ENCODE data around the gene AFDN. TPM values are rescaled to one million over a fixed set of nuclear protein-coding genes. Genes with fewer than 3 reads are reported as not detected.

The AFDN gene
- total RNA-seq, 1 experiment from 2014 or later: 182 TPM

GRCh38 chr6:167848783-167849182 lies 22.1 kb downstream of the AFDN start (continued):
- TF ChIP-seq, protein P1, sequence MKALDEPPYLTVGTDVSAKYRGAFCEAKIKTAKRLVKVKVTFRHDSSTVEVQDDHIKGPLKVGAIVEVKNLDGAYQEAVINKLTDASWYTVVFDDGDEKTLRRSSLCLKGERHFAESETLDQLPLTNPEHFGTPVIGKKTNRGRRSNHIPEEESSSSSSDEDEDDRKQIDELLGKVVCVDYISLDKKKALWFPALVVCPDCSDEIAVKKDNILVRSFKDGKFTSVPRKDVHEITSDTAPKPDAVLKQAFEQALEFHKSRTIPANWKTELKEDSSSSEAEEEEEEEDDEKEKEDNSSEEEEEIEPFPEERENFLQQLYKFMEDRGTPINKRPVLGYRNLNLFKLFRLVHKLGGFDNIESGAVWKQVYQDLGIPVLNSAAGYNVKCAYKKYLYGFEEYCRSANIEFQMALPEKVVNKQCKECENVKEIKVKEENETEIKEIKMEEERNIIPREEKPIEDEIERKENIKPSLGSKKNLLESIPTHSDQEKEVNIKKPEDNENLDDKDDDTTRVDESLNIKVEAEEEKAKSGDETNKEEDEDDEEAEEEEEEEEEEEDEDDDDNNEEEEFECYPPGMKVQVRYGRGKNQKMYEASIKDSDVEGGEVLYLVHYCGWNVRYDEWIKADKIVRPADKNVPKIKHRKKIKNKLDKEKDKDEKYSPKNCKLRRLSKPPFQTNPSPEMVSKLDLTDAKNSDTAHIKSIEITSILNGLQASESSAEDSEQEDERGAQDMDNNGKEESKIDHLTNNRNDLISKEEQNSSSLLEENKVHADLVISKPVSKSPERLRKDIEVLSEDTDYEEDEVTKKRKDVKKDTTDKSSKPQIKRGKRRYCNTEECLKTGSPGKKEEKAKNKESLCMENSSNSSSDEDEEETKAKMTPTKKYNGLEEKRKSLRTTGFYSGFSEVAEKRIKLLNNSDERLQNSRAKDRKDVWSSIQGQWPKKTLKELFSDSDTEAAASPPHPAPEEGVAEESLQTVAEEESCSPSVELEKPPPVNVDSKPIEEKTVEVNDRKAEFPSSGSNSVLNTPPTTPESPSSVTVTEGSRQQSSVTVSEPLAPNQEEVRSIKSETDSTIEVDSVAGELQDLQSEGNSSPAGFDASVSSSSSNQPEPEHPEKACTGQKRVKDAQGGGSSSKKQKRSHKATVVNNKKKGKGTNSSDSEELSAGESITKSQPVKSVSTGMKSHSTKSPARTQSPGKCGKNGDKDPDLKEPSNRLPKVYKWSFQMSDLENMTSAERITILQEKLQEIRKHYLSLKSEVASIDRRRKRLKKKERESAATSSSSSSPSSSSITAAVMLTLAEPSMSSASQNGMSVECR (CRISPR knock-in tag; IDR thresholded peaks at IDR 0.05; ENCODE audit: borderline replicate concordance): no peak

DNA sequence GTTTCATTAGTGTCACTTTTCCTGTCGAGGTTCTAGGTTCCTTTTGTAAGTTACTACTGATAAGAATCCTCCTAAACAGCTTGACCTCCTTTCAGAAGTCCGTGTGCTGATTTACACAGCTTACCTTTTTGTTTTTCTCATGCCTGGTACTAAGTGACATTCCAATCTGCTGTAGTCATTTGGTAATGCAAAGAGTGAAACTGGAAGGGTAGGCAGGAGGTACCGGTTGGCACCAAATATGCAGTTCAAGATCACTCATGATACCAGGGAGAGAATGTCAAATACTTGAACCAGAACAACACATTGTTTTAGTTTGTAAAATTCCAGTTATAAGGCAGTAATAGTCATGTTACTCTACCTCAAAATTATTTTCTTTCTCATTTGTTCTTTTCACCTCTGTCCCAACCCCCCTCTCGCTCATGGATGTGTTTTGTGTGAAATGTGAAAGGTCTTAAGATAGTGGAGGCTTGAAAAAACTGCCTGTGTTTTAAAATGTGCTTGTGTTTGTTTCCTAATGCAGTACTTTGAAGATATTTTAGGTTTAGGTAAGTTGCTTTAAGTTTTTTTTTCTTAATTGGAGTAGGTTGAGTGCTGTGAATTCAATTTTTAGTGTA lies 23.2 kb downstream of the AFDN start:
- H3K4me3 Mint-ChIP-seq: peak overlapping the region; percentile 44
- H3K36me3 Mint-ChIP-seq: no peaks in the 10 kb centered on the region
- ATAC-seq: peak; percentile 85
- peaks cover 85% of the 10 kb centered on the region for H3K4me1 Mint-ChIP-seq
- no peaks in the 10 kb centered on the region for H3K9me3 Mint-ChIP-seq
- no peak for TF ChIP-seq MYBL2 (CRISPR knock-in tag; IDR thresholded peaks at IDR 0.05)
- TF ChIP-seq FOXP1 (CRISPR knock-in tag; IDR thresholded peaks at IDR 0.05; ENCODE audit: borderline replicate concordance): no peak
- TF ChIP-seq, protein P2, sequence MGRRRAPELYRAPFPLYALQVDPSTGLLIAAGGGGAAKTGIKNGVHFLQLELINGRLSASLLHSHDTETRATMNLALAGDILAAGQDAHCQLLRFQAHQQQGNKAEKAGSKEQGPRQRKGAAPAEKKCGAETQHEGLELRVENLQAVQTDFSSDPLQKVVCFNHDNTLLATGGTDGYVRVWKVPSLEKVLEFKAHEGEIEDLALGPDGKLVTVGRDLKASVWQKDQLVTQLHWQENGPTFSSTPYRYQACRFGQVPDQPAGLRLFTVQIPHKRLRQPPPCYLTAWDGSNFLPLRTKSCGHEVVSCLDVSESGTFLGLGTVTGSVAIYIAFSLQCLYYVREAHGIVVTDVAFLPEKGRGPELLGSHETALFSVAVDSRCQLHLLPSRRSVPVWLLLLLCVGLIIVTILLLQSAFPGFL (CRISPR knock-in tag; IDR thresholded peaks at IDR 0.05; ENCODE audit: borderline replicate concordance): no peak
- TF ChIP-seq ERG (CRISPR knock-in tag; IDR thresholded peaks at IDR 0.05): no peak
- TF ChIP-seq TP53 (CRISPR knock-in tag; IDR thresholded peaks at IDR 0.05): no peak
- TF ChIP-seq TEAD1 (CRISPR knock-in tag; IDR thresholded peaks at IDR 0.05): 0 out of 2 replicates have a peak, but pooled peaks have one; percentile 28
- TF ChIP-seq, protein P3, sequence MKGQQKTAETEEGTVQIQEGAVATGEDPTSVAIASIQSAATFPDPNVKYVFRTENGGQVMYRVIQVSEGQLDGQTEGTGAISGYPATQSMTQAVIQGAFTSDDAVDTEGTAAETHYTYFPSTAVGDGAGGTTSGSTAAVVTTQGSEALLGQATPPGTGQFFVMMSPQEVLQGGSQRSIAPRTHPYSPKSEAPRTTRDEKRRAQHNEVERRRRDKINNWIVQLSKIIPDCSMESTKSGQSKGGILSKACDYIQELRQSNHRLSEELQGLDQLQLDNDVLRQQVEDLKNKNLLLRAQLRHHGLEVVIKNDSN (CRISPR knock-in tag; IDR thresholded peaks at IDR 0.05): no peak
- no peak for TF ChIP-seq HMGA2 (CRISPR knock-in tag; IDR thresholded peaks at IDR 0.05)
- peak overlapping the region; percentile 100 for H3K27ac Mint-ChIP-seq
- DNase-seq (ENCODE audit: low spot score): no peak
- ChIA-PET POLR2A (interaction anchor here (1.0 kb wide), 1 partner anchor 10 kb away, joined by 3 read pairs; no protein-coding TSS in a partner anchor), CTCF (interaction anchor here (1.3 kb wide), 1 partner anchor 11 kb away, joined by 4 read pairs; no protein-coding TSS in a partner anchor)
- no peaks in the 10 kb centered on the region for H3K27me3 Mint-ChIP-seq (ENCODE audit: low read depth)

GRCh38 chr6:167850782-167851181 lies 24.1 kb downstream of the AFDN start:
- peak overlapping the region; percentile 26; the same call in 1 of the 2 replicates for H3K4me3 Mint-ChIP-seq
- H3K4me1 Mint-ChIP-seq: peaks cover 84% of the 10 kb centered on the region
- POLR2A ChIA-PET: no interaction called here
- TF ChIP-seq, protein P4, sequence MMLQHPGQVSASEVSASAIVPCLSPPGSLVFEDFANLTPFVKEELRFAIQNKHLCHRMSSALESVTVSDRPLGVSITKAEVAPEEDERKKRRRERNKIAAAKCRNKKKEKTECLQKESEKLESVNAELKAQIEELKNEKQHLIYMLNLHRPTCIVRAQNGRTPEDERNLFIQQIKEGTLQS (CRISPR knock-in tag; conservative IDR thresholded peaks at IDR 0.05): no peak
- TF ChIP-seq NR3C1 (CRISPR knock-in tag; conservative IDR thresholded peaks at IDR 0.05; ENCODE audit: low read depth): no peak
- TF ChIP-seq, protein P5, sequence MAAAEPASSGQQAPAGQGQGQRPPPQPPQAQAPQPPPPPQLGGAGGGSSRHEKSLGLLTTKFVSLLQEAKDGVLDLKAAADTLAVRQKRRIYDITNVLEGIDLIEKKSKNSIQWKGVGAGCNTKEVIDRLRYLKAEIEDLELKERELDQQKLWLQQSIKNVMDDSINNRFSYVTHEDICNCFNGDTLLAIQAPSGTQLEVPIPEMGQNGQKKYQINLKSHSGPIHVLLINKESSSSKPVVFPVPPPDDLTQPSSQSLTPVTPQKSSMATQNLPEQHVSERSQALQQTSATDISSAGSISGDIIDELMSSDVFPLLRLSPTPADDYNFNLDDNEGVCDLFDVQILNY (CRISPR knock-in tag; IDR thresholded peaks at IDR 0.05): no peak
- TF ChIP-seq MYBL2 (CRISPR knock-in tag; IDR thresholded peaks at IDR 0.05): no peak
- no peak for TF ChIP-seq ZNF425 (CRISPR knock-in tag; conservative IDR thresholded peaks at IDR 0.05)
- TF ChIP-seq, protein P6, sequence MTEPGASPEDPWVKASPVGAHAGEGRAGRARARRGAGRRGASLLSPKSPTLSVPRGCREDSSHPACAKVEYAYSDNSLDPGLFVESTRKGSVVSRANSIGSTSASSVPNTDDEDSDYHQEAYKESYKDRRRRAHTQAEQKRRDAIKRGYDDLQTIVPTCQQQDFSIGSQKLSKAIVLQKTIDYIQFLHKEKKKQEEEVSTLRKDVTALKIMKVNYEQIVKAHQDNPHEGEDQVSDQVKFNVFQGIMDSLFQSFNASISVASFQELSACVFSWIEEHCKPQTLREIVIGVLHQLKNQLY (CRISPR knock-in tag; IDR thresholded peaks at IDR 0.05): no peak
- no peak for TF ChIP-seq ZNF232 (CRISPR knock-in tag; IDR thresholded peaks at IDR 0.05)
- no peak for TF ChIP-seq TEAD4 (CRISPR knock-in tag; IDR thresholded peaks at IDR 0.05)
- TF ChIP-seq FOXJ3 (CRISPR knock-in tag; IDR thresholded peaks at IDR 0.05; ENCODE audit: borderline replicate concordance): no peak
- no peak for TF ChIP-seq NFATC4 (CRISPR knock-in tag; IDR thresholded peaks at IDR 0.05)
- no peak for TF ChIP-seq ZNF671 (CRISPR knock-in tag; IDR thresholded peaks at IDR 0.05)

More at GRCh38 chr6:167850782-167851181, 24.1 kb downstream of the AFDN start:
- DNase-seq (ENCODE audit: low spot score): no peak
- H3K36me3 Mint-ChIP-seq: no peaks in the 10 kb centered on the region
- H3K27ac Mint-ChIP-seq: peak overlapping the region; percentile 100
- ATAC-seq: peak; percentile 10; the same call in 1 of the 2 replicates
- no peaks in the 10 kb centered on the region for H3K27me3 Mint-ChIP-seq (ENCODE audit: low read depth)
- CTCF ChIA-PET: no interaction called here
- no peaks in the 10 kb centered on the region for H3K9me3 Mint-ChIP-seq
